Dermis microvascular lymphatic vessel endothelial cell (primary cell): ENCODE results near the gene SIGLEC6. TPM values are rescaled to one million over a fixed set of nuclear protein-coding genes. Genes with fewer than 3 reads are reported as not detected.
A peak's percentile ranks its signal among the peaks of the same experiment; 100 is the strongest.

Experiments used
- DNase-seq, 2 donors: peaks; one replicate each; pipeline versions ENCODE4 v3.0.0 to v3.0.0-alpha.2; 2010; ENCODE audit warnings: low read depth in 2 of 2
- total RNA-seq: library from RNA; depleted of rRNA; stranded (reverse); fragments of >200 nt; gene quantifications from 2 replicates; pipeline ENCODE4 v1.2.1, GENCODE V29; 2014

Gene SIGLEC6
- not detected in 2 replicates for total RNA-seq

DNA sequence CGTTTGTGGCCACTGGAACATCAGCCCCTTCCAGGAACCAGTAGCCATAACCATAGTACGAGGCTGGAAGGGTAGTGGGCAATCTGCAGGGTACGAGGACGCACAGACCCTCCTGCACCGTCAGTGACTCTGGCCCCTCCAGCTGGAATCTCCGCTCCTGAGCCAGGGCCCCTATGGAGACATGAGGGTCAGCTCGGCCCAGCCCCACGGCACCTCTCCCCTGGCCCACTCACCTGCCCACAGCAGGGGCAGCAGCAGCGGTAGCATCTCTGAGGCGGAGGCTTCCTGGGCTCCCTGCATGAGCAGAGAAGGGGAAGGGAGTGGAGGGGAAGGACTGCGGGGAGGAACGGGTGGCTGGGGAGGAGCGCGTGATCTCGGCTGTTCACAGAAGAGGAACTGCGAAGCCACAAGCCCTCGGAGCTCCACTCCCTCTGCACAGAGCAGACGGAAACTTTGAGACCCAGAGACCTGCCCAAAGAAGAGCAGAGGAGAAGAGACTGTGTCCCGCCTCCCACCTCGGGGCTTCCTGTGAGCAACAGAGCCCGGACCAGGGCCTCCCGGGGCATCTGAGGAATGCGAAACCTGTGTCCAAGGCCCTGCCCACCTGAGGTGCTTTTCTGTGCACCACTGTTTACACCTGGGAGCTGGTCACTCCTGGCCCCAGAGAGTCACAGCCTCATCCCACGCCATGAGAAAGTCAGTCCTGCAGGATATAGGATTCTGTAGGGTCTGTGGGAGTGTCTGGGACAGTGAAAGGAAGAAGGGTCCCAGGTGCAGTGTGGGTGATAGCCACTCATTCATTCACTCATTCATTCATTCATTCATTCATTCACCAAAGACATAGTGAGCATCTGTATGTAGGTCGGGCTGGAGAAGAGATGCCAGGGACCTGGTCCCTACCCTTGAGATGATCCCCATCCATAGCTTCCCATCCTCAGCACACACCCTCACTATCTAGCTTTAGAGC is at the start of gene SIGLEC6:
Gene SIGLEC6 (minus strand): TSS at position 322 of the 967 bp plus-strand sequence. CDS start 22 bp downstream, at position 300.
- DNase-seq = no peak

DNA sequence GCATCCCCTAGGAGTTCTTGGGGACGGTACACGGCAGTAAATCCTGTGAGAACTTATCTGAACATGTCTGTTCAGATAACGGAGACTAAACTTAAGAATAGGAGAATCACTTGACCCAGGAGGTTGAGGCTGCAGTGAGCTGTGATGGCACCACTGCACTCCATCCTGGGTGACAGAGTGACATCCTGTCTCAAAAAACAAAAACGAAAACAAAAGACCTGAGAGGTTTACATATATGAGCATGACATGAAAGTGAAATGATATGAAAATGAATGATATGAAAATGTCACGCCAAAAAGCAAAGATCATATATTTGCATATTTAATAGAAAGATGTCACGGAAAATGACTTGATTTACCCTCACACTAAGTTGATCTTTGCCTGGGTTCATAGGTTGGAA is 45.4 kb upstream of the SIGLEC6 start:
- DNase-seq = no peak

DNA sequence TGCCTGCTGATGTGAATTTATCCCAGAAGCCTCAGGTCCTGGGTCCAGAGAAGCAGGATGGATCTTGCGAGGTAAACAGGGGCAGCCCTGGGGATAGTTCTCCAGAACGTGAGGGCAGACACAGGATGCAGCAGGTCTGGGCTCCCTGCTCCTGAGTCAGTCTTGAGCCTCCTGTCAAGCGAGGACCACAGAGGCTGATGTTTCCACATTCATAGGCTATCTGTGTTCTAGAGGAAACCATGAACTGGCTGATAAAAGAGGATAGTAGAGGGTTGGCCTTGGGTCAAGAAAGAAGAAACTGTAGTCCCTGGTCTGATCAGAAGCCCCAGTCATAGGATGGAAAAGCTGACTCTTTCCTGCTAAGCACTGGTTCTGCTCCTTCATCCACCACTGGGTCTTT is 41.9 kb upstream of the SIGLEC6 start:
- DNase-seq = peak in 1 of 2 donors; percentile 45

DNA sequence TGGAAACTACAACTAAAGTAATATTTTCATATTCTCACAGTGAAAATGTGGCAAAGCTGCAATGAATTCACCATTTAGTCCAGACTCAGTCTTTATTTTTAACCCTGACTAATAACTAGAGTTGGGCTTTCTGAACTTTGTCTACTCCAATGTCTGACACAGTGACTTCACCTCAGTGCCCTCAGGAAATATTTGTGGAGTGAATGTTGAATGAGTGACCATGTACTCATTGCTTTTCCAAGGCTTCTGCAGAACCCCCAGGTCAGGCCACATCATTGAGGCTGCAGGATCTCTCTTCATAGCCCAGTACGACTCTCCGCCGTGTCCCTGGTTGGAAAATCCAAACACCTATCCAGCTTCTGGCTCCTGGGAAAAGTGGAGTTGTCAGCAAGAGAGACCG is 41.4 kb upstream of the SIGLEC6 start:
- DNase-seq = peak in 1 of 2 donors; percentile 76

DNA sequence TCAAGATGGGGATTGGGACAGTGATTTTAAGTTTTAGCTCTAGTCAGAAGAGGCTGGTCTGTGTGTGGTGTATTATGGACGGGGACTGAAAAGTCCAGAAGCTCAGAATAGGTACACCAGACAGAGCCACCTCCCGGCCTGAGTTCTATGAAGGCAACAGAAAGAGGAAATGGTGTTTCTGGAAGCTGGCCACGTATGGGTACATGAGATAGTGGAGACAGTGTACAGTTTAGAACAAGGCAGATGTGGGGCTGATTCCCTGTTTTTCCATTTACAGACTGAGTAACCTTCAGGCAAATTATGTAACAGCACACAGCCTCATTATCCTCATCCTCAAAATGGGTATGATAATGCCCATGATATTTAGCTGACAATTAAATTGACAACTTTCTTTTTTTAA is 40.9 kb upstream of the SIGLEC6 start:
- peak in 1 of 2 donors; percentile 65 for DNase-seq

DNA sequence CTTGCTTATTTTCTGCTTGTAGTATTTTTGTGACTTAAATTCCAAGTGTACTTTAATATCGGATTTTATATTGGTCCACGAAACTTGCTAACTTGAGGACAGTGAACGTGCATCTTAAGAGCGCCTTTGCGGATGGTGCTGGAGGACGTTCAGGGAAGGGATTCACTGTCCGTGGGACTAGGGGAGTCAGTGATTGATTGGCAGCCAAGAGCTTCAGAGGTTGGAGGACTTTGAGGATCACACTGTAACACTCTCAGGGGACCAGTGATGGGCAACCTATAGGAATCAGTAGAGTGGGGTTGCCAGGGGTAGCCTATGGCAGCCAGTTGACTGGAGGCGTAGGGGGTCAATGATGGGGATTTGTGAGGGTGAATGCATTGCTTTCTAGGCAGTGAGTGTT is 40.1 kb upstream of the SIGLEC6 start:
- peak in 1 of 2 donors; percentile 23 for DNase-seq

DNA sequence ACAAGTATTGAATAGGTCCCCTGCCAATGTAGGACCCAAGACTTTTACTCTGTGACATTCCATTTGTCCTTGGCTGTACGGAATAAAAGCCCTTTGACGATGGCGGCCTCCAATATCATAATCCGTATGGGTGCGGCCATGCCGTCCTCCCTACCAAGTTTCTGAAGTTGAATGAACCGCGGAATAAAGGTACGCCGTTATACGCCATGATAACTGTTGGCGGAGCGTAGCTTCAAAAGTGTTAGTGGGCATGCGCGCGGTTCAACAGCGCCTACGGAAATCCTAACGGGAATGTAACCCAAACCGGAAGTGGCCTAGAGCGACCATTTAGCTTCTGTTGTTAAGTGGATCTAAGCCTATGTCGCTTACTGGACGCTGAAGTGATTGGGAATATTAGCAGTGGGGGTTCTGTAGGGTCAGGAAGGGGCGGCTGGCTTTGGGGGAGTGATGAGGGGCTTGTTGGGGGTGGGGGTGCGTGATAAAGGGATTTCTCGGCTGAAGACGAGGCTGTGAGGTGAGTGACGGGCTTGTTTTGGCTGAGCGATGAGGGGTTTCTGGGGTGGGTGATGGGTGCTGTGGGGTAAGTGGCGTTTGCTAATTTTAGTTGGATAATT is 39.6 kb upstream of the SIGLEC6 start, which contains the start of gene ZNF175:
Gene ZNF175 (plus strand): TSS at position 322 of the 614 bp plus-strand sequence. CDS start 2,047 bp downstream, outside the sequence.
- peak; percentile 97 to 98 for DNase-seq

DNA sequence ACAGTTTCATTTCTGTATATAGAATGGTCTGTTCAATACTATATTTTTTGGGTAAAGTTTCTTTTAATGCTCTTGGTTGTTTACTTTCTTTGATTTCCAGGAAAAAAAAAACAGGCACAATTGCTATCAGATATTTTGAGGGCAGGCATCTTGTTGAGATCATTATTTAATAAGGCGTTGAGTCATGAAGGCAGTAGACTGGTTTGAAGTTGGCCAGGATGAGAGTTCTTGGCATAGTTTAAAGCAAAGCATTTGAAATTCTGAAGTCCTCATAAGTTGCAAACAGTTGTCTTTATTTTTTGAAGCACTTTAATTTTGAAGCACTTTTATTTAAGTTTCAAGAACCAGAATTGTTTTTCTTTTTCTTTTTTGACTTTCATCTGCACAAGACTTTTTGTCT is 37.0 kb upstream of the SIGLEC6 start:
- no peak for DNase-seq

DNA sequence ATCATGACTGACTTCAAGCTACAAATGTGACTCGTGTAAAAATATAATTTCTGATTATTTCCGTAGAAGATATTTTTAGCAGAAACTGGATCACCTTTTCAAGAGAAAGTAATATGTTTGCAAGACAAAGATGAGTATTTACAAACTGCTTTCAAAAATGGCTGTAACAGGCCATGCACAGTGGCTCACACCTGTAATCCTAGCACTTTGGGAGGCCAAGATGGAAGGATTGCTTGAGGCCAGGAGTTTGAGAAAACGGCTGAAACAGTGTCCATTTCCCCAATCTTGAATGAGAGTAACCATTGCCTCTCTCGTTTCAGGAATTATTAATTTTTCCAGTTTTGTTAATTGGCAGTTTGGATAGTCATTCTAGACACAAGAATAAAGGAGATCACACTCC is 36.1 kb upstream of the SIGLEC6 start:
- DNase-seq = no peak

DNA sequence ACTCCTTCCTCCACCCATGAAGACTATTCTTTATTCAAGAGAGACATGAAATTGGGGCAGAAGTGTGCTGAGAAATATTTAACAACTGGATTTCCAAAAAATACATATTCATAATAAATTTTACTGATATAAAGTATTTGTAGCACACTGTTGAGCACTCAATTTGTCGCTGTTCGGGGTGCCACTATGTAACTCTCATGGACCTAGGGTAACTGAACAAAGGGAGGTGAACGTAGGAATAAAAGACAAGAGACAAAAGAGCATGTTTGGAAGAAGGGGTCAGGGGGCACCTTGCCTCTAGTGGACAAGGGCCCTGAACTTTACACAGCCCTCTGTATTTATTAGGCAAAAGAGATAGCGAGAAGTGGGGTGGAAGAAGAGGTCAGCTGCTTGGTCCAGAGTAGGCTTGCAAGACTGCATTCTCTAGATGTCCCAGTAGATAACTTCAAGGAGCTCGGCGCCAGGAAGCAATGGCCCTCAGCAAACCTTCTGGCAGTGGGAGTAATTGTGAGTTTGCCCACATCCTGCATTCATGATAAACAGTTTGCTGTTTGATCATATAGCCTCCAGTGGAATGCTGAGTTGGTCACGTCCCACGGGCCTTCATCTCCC is 35.1 kb upstream of the SIGLEC6 start:
- no peak for DNase-seq

DNA sequence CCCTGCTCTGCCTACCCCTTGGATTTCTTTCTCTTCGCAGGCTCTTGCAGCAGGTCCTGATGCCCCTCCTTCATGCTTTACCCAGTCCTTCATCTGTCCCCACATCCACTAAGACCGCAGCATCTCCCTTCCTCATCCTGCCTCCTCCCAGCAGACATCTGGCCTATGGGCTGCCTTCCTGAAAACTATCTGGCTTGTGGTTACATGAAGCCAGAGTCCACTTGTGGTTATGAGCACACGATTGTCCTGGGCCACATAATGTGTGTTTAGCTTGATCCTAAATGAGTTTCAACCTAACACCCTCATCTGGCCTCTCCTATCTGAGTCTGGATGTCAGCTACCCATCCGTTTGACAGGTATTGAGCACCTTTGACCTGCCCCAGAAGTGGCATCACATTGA is 34.1 kb upstream of the SIGLEC6 start:
- DNase-seq = no peak

DNA sequence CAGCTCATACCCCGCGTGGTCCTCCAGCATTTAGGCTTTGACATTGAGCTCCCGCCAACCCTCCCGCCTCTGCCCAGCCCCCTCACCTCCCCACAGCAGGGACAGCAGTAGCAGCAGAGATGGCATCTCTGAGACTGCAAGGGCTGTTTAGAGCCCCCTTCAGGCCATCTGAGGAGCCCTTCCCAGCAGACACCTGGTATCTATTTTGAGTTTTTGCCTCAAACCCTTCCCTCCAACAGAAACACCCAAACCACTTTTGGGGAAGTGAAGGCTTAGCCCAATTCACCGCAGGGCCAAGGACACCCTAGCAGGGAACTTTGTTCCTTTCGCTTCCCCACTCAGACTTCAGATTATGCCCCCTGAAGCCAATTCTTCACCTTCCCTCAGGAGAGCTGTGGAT is 33.3 kb upstream of the SIGLEC6 start:
- DNase-seq = no peak

DNA sequence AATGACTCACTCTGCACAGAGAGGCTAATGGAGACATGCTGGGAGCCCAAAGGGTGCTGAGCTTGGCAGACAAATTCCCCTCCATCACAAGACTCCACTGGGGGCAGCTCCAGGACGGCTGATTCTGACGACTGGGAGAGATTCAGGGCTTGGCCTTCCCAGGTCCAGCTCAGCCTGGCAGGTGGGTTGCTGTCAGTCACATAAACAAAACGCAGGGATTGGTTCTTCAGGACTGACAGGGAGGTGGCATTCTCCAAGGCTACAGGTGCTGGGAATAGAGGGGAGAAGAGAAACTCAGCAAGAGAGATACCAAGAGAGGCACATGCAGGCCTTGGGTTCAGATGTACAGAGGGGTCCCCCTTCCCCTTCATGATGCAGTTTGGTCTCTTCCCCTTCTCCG is 28.9 kb upstream of the SIGLEC6 start:
- no peak for DNase-seq

DNA sequence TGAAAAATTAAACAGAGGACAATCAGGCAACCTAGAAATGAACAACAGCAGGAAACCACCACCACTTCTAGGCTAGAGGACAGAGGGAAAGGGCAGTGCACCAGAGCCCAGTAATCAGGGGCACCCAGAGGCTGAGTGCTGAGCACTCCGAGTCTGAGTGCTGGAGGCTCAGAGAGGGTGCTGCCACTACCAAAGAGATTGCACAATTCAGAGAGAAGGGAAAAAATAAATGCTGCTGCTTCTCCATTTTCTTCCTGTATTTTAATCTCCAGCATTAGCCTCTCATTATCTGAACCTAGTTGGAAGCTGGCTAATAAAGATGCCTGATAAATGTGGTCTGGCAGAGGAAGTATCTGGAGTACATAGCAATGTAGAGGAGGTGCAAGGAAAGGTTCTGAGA is 27.8 kb upstream of the SIGLEC6 start:
- no peak for DNase-seq

DNA sequence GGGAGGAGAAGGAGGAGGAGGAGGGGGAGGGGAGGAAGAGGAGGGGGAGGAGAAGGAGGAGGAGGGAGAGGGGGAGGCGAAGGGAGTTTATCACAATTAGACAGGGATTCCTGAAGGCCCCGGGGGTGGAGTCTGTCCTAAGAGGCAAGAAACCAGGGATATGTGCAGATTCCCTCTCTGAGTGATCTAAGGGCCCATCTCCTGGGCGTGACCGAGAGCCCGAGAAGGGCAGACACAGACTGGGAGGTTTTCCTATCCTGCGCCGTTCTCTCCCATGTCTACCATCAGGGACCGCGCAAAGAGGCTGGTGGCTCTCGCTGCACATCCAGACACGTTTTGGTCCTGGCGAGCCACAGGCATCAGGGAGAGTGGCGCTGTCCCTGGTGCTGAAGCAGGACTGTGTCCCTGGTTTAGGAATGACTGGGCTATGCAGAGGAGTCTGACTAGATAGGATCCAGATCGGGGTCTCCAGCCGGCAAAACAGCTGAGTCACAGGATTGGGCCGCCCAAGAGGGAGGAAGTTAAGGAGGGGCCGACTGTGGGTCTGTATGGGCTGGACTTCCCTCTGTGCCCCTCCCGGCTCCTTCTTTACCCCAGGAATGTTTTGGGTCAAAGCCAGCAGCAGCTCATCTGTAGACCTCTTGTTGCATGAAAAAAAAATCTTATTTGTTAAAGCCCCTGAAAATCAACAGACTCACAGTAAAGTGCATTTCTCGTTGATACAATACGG is 21.7 kb upstream of the SIGLEC6 start:
- peak; percentile 33 to 71 for DNase-seq

DNA sequence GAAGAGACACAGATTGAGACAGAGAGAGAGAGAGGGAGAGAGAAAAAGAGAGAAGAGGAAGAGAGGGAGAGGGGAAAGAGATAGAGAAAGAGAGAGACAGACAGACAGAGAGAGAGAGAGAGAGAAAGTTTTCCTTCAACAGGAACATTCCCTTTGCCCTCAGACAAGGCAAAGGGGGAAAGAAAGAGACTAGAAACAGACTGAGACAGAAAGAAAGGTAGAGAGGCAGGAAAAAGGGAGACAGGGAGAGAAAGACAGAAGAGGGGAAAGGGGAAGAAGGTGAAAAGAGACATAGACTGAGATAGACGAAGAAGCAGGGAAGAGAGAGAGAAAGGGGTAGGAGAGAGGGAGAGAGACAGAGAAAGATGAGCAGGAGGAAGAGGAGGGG is 21.1 kb upstream of the SIGLEC6 start:
- no peak for DNase-seq

DNA sequence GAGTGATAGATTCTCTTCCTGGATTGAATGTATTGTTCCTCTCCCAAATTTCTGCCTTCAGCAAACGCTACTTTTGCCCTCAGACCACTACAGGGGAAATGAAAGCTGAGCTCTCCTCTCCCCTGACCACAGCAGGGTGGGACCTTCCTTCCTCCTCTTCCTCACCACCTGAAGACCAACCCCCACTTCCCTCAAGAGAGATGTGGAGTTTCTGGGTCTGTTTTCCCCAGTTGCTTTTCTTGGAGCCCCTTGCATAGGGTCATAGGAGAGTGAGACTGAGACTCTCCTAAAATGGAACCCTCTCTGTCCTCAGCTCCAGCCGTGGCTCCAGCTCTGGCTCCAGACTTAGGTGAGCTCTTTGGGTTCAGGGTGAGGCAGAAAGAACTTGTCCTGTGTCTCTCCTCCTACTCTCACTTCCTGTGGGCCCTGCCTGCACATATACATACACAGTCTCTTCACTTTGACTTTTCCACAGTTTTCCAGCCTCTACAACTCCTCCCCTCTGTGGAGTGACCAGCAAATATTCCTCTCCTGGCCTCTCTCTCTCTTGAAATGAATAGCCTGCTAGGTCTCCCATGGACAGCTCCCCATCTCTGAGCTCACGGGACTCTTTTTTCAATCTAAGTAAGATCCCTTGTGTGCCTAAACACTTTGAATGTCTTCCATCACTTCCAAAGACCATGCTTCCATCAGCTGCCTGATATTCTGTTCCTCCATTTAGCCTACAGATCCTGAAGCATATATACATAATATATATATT is 20.4 kb upstream of the SIGLEC6 start:
- DNase-seq = no peak

DNA sequence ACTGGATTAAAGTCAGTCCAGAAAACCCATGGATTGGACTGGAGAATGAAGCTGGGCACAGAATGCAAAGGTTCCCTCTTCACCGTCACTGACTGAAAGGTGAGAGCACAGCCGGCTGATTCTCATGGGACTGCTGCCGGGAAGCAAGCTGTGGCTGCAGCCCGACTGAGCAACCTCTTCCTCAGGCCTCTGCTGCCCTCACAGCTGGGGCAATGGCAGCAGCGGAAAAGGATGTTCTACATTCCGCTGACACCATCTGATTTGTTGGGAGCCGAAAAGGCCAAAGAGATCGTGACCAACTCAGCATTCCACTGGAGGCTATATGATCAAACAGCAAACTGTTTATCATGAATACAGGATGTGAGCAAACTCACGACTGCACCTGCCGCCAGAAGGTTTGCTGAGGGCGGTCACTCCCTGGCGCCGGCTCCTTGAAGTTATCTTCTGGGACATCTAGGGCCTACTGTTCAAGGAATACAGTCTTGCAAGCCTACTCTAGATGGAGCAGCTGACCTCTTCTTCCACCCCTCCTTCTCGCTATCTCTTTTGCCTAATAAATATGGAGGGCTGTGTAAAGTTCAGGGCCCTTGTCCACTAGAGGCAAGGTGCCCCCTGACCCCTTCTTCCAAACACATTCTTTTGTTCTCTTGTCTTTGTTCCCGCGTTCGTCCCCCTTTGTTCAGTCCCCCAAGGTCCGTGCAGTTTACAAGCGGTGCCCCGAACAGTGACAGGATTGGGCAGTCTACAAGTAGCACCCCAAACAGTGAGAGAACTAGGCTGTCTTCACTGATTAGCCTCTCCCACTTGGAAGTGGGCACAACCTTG is 19.6 kb upstream of the SIGLEC6 start:
- DNase-seq = no peak

DNA sequence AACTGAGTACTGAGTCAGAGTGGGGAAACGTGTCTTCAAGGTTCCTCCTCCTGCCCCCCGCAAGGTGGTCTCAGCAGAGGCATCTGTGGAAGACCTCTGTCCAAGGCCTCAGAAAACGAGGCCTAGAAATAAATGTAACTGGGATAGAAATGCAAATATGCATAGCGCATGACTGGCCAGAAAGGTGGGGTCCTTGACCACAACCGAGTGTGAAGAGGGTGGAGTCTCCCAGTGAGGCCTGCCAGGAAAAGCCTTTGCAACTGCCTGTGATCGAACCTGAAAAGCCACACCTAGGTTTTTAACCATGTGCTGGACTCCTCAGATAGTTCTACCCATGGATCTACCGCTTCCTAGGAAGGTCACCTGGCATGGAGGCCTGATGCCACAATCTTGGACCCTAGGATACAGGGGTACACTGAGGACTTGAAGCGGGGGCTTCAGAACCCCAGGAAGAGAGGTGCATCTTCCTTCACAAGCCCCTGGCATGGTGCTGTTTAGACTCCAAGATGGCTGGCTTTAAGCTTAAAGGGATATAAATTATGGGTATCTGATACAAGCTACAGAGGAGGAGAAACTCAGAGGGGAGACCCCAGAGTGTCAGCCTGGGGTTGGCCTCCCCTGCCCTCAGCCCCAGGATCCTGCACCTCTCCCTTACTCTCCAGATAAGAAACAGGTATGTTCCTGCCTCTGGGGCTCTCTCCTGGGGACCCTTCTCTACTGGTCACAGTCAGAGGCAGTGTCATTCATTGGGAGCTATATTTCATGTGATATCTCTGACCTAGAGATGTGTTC is 18.3 kb upstream of the SIGLEC6 start:
- no peak for DNase-seq
